DND-41 (cell line): ENCODE results near the gene DHX58.

Source experiments
- CTCF ChIP-seq: IDR thresholded peaks from 2 replicates; pipeline ENCODE4 v1.5.1; 2012; ENCODE audit warnings: borderline replicate concordance, low read length, moderate library complexity, mild to moderate bottlenecking; ENCODE audit not compliant: poor library complexity, severe bottlenecking; ENCODE audit errors: extremely low read depth
- EZH2 ChIP-seq: IDR thresholded peaks from 3 replicates; pipeline ENCODE4 v1.6.1; 2012; ENCODE audit warnings: borderline replicate concordance, low read depth, mild to moderate bottlenecking, moderate library complexity, low read length, inconsistent platforms; ENCODE audit not compliant: severe bottlenecking

- TF ChIP-seq CTCF = no peak
- TF ChIP-seq EZH2 = no peak
Measured at GRCh38 chr17:42051645-42052044, 60.9 kb downstream of the DHX58 start.
